Measurements from ENCODE around the gene RBPJ.

RBPJ gene

DNA sequence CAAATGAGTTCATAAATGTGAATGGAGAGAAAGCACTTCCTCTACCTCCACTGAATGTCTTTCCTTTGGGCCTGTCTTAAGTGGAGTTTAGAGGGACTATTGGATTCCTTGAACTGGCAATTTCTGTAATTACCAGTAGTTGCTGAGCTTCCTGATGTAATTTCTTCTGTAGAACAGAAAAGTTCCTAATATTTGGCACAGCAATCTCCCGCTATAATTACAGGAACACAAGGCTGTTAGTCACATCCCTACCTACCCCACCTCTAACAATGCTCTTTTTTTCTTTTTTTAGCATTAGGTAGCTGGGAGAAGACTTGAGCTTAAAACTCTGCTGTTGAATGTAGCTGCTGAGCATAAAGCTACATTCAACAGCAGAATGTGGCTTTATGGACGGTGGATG is 24.8 kb upstream of the RBPJ start:
- TF ChIP-seq TAF1 (IDR thresholded peaks at IDR 0.05; ENCODE audit: borderline replicate concordance, insufficient read depth, low read length), result no peak
- no peak for TF ChIP-seq FOXP2 (optimal IDR thresholded peaks at IDR 0.05; ENCODE audit: borderline replicate concordance, extremely low read depth, extremely low read length, insufficient read depth)
- TF ChIP-seq POLR2AphosphoS5 (IDR thresholded peaks at IDR 0.05; ENCODE audit: low read depth, low read length), result no peak

GRCh38 chr4:26296514-26296913 is 24.3 kb upstream of the RBPJ start:
- TF ChIP-seq POLR2AphosphoS5 (IDR thresholded peaks at IDR 0.05; ENCODE audit: low read depth, low read length), result no peak
- TF ChIP-seq REST (IDR thresholded peaks at IDR 0.05; ENCODE audit: insufficient read depth in 1 of 2, low read depth in 2 of 2, low read length in 2 of 2), result no peak
- TF ChIP-seq FOXP2 (optimal IDR thresholded peaks at IDR 0.05; ENCODE audit: borderline replicate concordance, extremely low read depth, extremely low read length, insufficient read depth), result no peak
- no peak for TF ChIP-seq TAF1 (IDR thresholded peaks at IDR 0.05; ENCODE audit: borderline replicate concordance, insufficient read depth, low read length)
- TF ChIP-seq SIN3A (IDR thresholded peaks at IDR 0.05; ENCODE audit: borderline replicate concordance, insufficient read depth, low read length), result no peak

DNA sequence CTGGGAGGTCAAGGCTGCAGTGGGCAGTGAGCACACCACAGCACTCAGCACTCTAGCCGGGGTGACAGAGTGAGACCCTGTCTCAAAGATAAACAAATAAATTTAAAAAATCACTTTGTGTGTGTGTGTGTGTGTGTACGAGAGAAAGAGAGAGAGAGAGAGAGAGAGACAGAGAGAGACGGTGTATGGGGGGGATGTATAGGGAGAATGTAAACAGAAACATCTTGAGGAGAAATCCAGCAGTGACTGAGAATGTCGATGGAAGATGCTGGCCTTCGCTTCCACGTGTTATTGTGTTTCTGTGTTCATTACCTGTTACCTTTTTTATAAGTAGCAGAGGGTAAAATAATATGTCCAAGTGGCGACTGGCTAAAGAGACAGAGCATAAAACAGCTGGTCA is 23.6 kb upstream of the RBPJ start:
- TF ChIP-seq POLR2AphosphoS5 (IDR thresholded peaks at IDR 0.05; ENCODE audit: low read depth, low read length) (no peak), SIN3A (IDR thresholded peaks at IDR 0.05; ENCODE audit: borderline replicate concordance, insufficient read depth, low read length) (no peak), TAF1 (IDR thresholded peaks at IDR 0.05; ENCODE audit: borderline replicate concordance, insufficient read depth, low read length) (no peak), FOXP2 (optimal IDR thresholded peaks at IDR 0.05; ENCODE audit: borderline replicate concordance, extremely low read depth, extremely low read length, insufficient read depth) (no peak), REST (IDR thresholded peaks at IDR 0.05; ENCODE audit: insufficient read depth in 1 of 2, low read depth in 2 of 2, low read length in 2 of 2) (no peak)

- no peak for TF ChIP-seq SIN3A (IDR thresholded peaks at IDR 0.05; ENCODE audit: borderline replicate concordance, insufficient read depth, low read length)
- no peak for TF ChIP-seq REST (IDR thresholded peaks at IDR 0.05; ENCODE audit: insufficient read depth in 1 of 2, low read depth in 2 of 2, low read length in 2 of 2)
- no peak for TF ChIP-seq FOXP2 (optimal IDR thresholded peaks at IDR 0.05; ENCODE audit: borderline replicate concordance, extremely low read depth, extremely low read length, insufficient read depth)
- TF ChIP-seq POLR2AphosphoS5 (IDR thresholded peaks at IDR 0.05; ENCODE audit: low read depth, low read length), result no peak
- TF ChIP-seq TAF1 (IDR thresholded peaks at IDR 0.05; ENCODE audit: borderline replicate concordance, insufficient read depth, low read length), result 0 out of 2 replicates have a peak, but pooled peaks have one; percentile 13
Measured at GRCh38 chr4:26298198-26298947, 22.4 kb upstream of the RBPJ start.

- no peak for TF ChIP-seq REST (IDR thresholded peaks at IDR 0.05; ENCODE audit: insufficient read depth in 1 of 2, low read depth in 2 of 2, low read length in 2 of 2)
- TF ChIP-seq FOXP2 (optimal IDR thresholded peaks at IDR 0.05; ENCODE audit: borderline replicate concordance, extremely low read depth, extremely low read length, insufficient read depth), result no peak
- no peak for TF ChIP-seq POLR2AphosphoS5 (IDR thresholded peaks at IDR 0.05; ENCODE audit: low read depth, low read length)
- no peak for TF ChIP-seq TAF1 (IDR thresholded peaks at IDR 0.05; ENCODE audit: borderline replicate concordance, insufficient read depth, low read length)
- no peak for TF ChIP-seq SIN3A (IDR thresholded peaks at IDR 0.05; ENCODE audit: borderline replicate concordance, insufficient read depth, low read length)
Measured at GRCh38 chr4:26299254-26299882, 21.4 kb upstream of the RBPJ start.

Data from PFSK-1 (cell line).